ENCODE results near the gene PFDN1.

The PFDN1 gene

DNA sequence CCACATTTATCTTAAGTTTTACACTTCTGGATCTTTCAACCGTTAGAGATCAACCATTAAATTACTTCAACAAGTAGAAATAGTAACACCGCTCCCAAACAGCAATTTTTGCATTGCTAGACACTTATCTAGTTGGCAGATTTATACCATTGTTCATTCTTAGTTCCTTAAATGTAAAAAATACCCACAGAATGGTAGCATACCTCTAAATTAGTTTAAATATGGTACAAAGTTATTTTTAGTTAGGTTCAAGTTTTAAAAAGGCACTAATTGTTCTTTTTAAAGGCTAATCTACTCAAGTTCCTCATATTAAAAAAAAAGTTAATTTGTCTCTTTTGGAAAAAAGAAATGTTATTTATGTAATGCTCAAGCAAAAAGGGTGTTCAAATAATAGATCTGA lies 8.1 kb downstream of the PFDN1 start:
- ATAC-seq = no peak
- TF ChIP-seq CREB5 (CRISPR knock-in tag; IDR thresholded peaks at IDR 0.05; ENCODE audit: low read depth) (no peak), ARNTL (CRISPR knock-in tag; IDR thresholded peaks at IDR 0.05; ENCODE audit: borderline replicate concordance, low read depth) (no peak), SNAI2 (CRISPR knock-in tag; IDR thresholded peaks at IDR 0.05) (no peak), ZNF70 (CRISPR knock-in tag; IDR thresholded peaks at IDR 0.05) (no peak), ISL1 (CRISPR knock-in tag; IDR thresholded peaks at IDR 0.05) (no peak), PPARA (CRISPR knock-in tag; IDR thresholded peaks at IDR 0.05; ENCODE audit: borderline replicate concordance) (no peak), ZC3H10 (CRISPR knock-in tag; IDR thresholded peaks at IDR 0.05) (no peak), PATZ1 (CRISPR knock-in tag; IDR thresholded peaks at IDR 0.05; ENCODE audit: borderline replicate concordance) (no peak), ESRRG (CRISPR knock-in tag; IDR thresholded peaks at IDR 0.05) (no peak), ZNF8 (CRISPR knock-in tag; IDR thresholded peaks at IDR 0.05) (no peak), ZNF565 (CRISPR knock-in tag; conservative IDR thresholded peaks at IDR 0.05; ENCODE audit: low read depth) (no peak), TOX (CRISPR knock-in tag; IDR thresholded peaks at IDR 0.05; ENCODE audit: borderline replicate concordance) (no peak), RARB (CRISPR knock-in tag; IDR thresholded peaks at IDR 0.05) (no peak), GLIS3 (CRISPR knock-in tag; IDR thresholded peaks at IDR 0.05) (no peak), ZFP3 (CRISPR knock-in tag; IDR thresholded peaks at IDR 0.05) (no peak), BACH2 (CRISPR knock-in tag; IDR thresholded peaks at IDR 0.05; ENCODE audit: borderline replicate concordance) (no peak), TCF4 (CRISPR knock-in tag; IDR thresholded peaks at IDR 0.05; ENCODE audit: borderline replicate concordance) (no peak)
- TF ChIP-seq, protein P1, sequence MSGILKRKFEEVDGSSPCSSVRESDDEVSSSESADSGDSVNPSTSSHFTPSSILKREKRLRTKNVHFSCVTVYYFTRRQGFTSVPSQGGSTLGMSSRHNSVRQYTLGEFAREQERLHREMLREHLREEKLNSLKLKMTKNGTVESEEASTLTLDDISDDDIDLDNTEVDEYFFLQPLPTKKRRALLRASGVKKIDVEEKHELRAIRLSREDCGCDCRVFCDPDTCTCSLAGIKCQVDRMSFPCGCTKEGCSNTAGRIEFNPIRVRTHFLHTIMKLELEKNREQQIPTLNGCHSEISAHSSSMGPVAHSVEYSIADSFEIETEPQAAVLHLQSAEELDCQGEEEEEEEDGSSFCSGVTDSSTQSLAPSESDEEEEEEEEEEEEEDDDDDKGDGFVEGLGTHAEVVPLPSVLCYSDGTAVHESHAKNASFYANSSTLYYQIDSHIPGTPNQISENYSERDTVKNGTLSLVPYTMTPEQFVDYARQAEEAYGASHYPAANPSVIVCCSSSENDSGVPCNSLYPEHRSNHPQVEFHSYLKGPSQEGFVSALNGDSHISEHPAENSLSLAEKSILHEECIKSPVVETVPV (CRISPR knock-in tag; IDR thresholded peaks at IDR 0.05) = no peak

GRCh38 chr5:140293849-140294100 lies 9.1 kb downstream of the PFDN1 start:
- TF ChIP-seq, protein P2, sequence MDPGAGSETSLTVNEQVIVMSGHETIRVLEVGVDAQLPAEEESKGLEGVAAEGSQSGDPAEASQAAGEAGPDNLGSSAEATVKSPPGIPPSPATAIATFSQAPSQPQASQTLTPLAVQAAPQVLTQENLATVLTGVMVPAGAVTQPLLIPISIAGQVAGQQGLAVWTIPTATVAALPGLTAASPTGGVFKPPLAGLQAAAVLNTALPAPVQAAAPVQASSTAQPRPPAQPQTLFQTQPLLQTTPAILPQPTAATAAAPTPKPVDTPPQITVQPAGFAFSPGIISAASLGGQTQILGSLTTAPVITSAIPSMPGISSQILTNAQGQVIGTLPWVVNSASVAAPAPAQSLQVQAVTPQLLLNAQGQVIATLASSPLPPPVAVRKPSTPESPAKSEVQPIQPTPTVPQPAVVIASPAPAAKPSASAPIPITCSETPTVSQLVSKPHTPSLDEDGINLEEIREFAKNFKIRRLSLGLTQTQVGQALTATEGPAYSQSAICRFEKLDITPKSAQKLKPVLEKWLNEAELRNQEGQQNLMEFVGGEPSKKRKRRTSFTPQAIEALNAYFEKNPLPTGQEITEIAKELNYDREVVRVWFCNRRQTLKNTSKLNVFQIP (CRISPR knock-in tag; IDR thresholded peaks at IDR 0.05; ENCODE audit: borderline replicate concordance, low read depth) = no peak
- TF ChIP-seq PPARA (CRISPR knock-in tag; IDR thresholded peaks at IDR 0.05; ENCODE audit: borderline replicate concordance) (no peak), ZNF70 (CRISPR knock-in tag; IDR thresholded peaks at IDR 0.05) (no peak), ESRRG (CRISPR knock-in tag; IDR thresholded peaks at IDR 0.05) (no peak), ZFP3 (CRISPR knock-in tag; IDR thresholded peaks at IDR 0.05) (no peak), SNAI2 (CRISPR knock-in tag; IDR thresholded peaks at IDR 0.05) (0 out of 2 replicates have a peak, but pooled peaks have one; percentile 2), ARNTL (CRISPR knock-in tag; IDR thresholded peaks at IDR 0.05; ENCODE audit: borderline replicate concordance, low read depth) (no peak), PATZ1 (CRISPR knock-in tag; IDR thresholded peaks at IDR 0.05; ENCODE audit: borderline replicate concordance) (no peak)
- ATAC-seq = no peak

- no peak for ATAC-seq
- TF ChIP-seq PATZ1 (CRISPR knock-in tag; IDR thresholded peaks at IDR 0.05; ENCODE audit: borderline replicate concordance) (no peak), ZFP3 (CRISPR knock-in tag; IDR thresholded peaks at IDR 0.05) (no peak), GLIS3 (CRISPR knock-in tag; IDR thresholded peaks at IDR 0.05) (no peak), OSR1 (CRISPR knock-in tag; IDR thresholded peaks at IDR 0.05) (no peak), CREB5 (CRISPR knock-in tag; IDR thresholded peaks at IDR 0.05; ENCODE audit: low read depth) (no peak), ZFP30 (CRISPR knock-in tag; IDR thresholded peaks at IDR 0.05) (no peak), ISL1 (CRISPR knock-in tag; IDR thresholded peaks at IDR 0.05) (peak; percentile 30; the same call in 1 of the 2 replicates), ZNF70 (CRISPR knock-in tag; IDR thresholded peaks at IDR 0.05) (no peak)
- TF ChIP-seq, protein P2 (CRISPR knock-in tag; IDR thresholded peaks at IDR 0.05; ENCODE audit: borderline replicate concordance, low read depth) = no peak
- TF ChIP-seq, protein P1 (CRISPR knock-in tag; IDR thresholded peaks at IDR 0.05) = no peak
Observed at GRCh38 chr5:140293091-140293848, 9.6 kb downstream of the PFDN1 start.

Measured in SK-N-SH treated with all-trans-retinoic acid at 6 μM for 48 hours (cell line).